ENCODE results near the gene ABLIM2. TPM values are rescaled to one million over a fixed set of nuclear protein-coding genes. Genes with fewer than 3 reads are reported as not detected.

The ABLIM2 gene
- total and polyA plus RNA-seq, 2 of the 8 experiments (the other 6 are each of a cell fraction or from before 2014, with no cell fraction given) = 2.8 to 3.0 TPM

GRCh38 chr4:7939377-7940108 lies 219.1 kb downstream of the ABLIM2 start, which contains the start of gene AFAP1:
TSS of gene AFAP1 (minus strand) at chr4:7939861. CDS start at chr4:7872078, 67,783 bp downstream.
- Histone ChIP-seq H2AFZ (ENCODE audit: low read length) (no peak within 1 kb of the TSS), H2BK120ac (replicated peaks; ENCODE audit: low read depth, low read length) (no peak within 1 kb of the TSS), H3K56ac (replicated peaks; ENCODE audit: insufficient read length, low read depth, low read length) (no peak within 1 kb of the TSS), H3K27me3 (replicated peaks in 1 of 4; ENCODE audit: control insufficient read depth in 3 of 4, extremely low read depth in 1 of 4, insufficient read depth in 3 of 4, low read length in 3 of 4) (no peaks in the 10 kb centered on the region), H3K23ac (ENCODE audit: insufficient read length) (no peak within 1 kb of the TSS), H3K27ac (ENCODE audit: low read depth, low read length) (no peak within 1 kb of the TSS), H3K9ac (replicated peaks in 1 of 4; ENCODE audit: extremely low read depth in 1 of 4, low read depth in 3 of 4, low read length in 3 of 4) (peak within 1 kb of the TSS in 2 of 4 experiments; percentile 63 to 75; a peak in 4 of 7 replicates), H2BK5ac (ENCODE audit: low read depth, low read length) (no peak within 1 kb of the TSS), H2BK12ac (ENCODE audit: low read depth, low read length) (peak within 1 kb of the TSS; percentile 63), H4K5ac (ENCODE audit: insufficient read length, low read depth, low read length) (peak within 1 kb of the TSS; percentile 3), H4K20me1 (replicated peaks in 1 of 2; ENCODE audit: control insufficient read depth in 1 of 2, insufficient read depth in 2 of 2, low read length in 2 of 2) (peaks cover 0 to 1% of the 10 kb centered on the region in 2 experiments), H3K4me2 (ENCODE audit: insufficient read depth in 1 of 2, low read depth in 2 of 2, low read length in 2 of 2) (peak within 1 kb of the TSS; percentile 81 to 88), H3K4ac (replicated peaks; ENCODE audit: insufficient read length, low read depth, low read length) (no peak within 1 kb of the TSS), H3K23me2 (ENCODE audit: low read depth, low read length) (peaks cover 8% of the 10 kb centered on the region; the same call in 1 of the 2 replicates), H3K4me3 (ENCODE audit: extremely low read depth in 1 of 4, insufficient read depth in 2 of 4, low read depth in 3 of 4, low read length in 4 of 4) (peak within 1 kb of the TSS; percentile 36 to 85 (median 54)), H3K4me1 (replicated peaks in 1 of 4; ENCODE audit: control insufficient read depth in 3 of 4, insufficient read depth in 4 of 4, low read length in 3 of 4) (peaks cover 8 to 24% (median 12%) of the 10 kb centered on the region in 4 experiments; a peak in 6 of 7 replicates), H2BK15ac (ENCODE audit: low read length) (0 out of 2 replicates have a peak within 1 kb of the TSS, but pooled peaks have one; percentile 88), H3K79me1 (ENCODE audit: low read depth, low read length) (peaks cover under 1% of the 10 kb centered on the region), H4K91ac (replicated peaks; ENCODE audit: insufficient read length, low read length) (no peak within 1 kb of the TSS), H3K18ac (ENCODE audit: extremely low read depth, low read length) (no peak within 1 kb of the TSS; the same call in none of the 2 replicates), H2BK20ac (ENCODE audit: low read length) (0 out of 2 replicates have a peak within 1 kb of the TSS, but pooled peaks have one; percentile 86), H2AK5ac (ENCODE audit: low read depth, low read length) (0 out of 2 replicates have a peak within 1 kb of the TSS, but pooled peaks have one; percentile 53), H3K14ac (ENCODE audit: insufficient read length) (no peak within 1 kb of the TSS), H3K9me3 (ENCODE audit: insufficient read depth in 2 of 2, low read depth in 1 of 2, low read length in 1 of 2) (no peaks in the 10 kb centered on the region), H3K36me3 (ENCODE audit: control insufficient read depth in 2 of 4, insufficient read depth in 4 of 4, low read length in 3 of 4) (no peaks in the 10 kb centered on the region), H3K79me2 (ENCODE audit: control insufficient read depth in 1 of 2, insufficient read depth in 2 of 2, low read length in 2 of 2) (peaks cover 0 to 27% of the 10 kb centered on the region in 2 experiments; a peak in 2 of 4 replicates), H4K8ac (ENCODE audit: extremely low read depth, insufficient read depth, low read length) (no peak within 1 kb of the TSS; the same call in none of the 2 replicates)
- FAIRE-seq (no peak), DNase-seq (ENCODE audit: low read depth in 1 of 2, low spot score in 2 of 2) (peak in 1 of 2 experiments; percentile 97)
- WGBS, 2 experiments (ENCODE audit: extremely low coverage in 1 of 2, insufficient coverage in 1 of 2, insufficient read length in 1 of 2, insufficient replicate concordance in 2 of 2, low coverage in 1 of 2, low lambda C conversion rate in 2 of 2, missing lambda C conversion rate in 1 of 2) = 2% methylated on average over 47 of the region's 96 CpGs; no CpG with 5 or more reads in 1 of the 2 experiments
- ChIA-PET POLR2A (ENCODE audit: partially characterized antibody) (interaction anchor here (0.8 to 2.6 kb wide), 11 partner anchors 9 to 122 kb away, joined by 3 to 10 read pairs (median 4); no protein-coding TSS in a partner anchor), CTCF (ENCODE audit: partially characterized antibody) (interaction anchor here (0.8 to 4.2 kb wide), 11 partner anchors 9 to 137 kb away, joined by 3 to 38 read pairs (median 4); no protein-coding TSS in a partner anchor)
- TF ChIP-seq RAD21 (IDR thresholded peaks at IDR 0.05 in 1 of 2, conservative IDR thresholded peaks at IDR 0.05 in 1 of 2; ENCODE audit: low read depth in 2 of 2, low read length in 2 of 2) (peak in 1 of 2 experiments; percentile 23; a peak in 1 of 4 replicates), E2F6 (IDR thresholded peaks at IDR 0.05) (no peak), RNF2 (IDR thresholded peaks at IDR 0.05; ENCODE audit: borderline replicate concordance, low read depth, low read length, missing control alignments, poor library complexity, severe bottlenecking) (no peak), ZNF274 (IDR thresholded peaks at IDR 0.05; ENCODE audit: borderline replicate concordance, extremely low read depth, low read length) (no peak), JUN (IDR thresholded peaks at IDR 0.05; ENCODE audit: low read depth, low read length) (no peak), GABPA (IDR thresholded peaks at IDR 0.05; ENCODE audit: borderline replicate concordance, insufficient read depth, low read length) (0 out of 2 replicates have a peak, but pooled peaks have one; percentile 18), SRF (IDR thresholded peaks at IDR 0.05; ENCODE audit: low read depth, low read length) (no peak), TAF7 (optimal IDR thresholded peaks at IDR 0.05; ENCODE audit: borderline replicate concordance, low read depth, low read length) (peak; percentile 47), TBP (IDR thresholded peaks at IDR 0.05; ENCODE audit: low read depth, low read length) (no peak)

Measured in H1 (cell line).